A673 (cell line): ENCODE measurements around the gene MICAL2. TPM values are rescaled to one million over a fixed set of nuclear protein-coding genes. Genes with fewer than 3 reads are reported as not detected.

Experiments
- BruUV-seq: library from RNA; stranded (reverse); fragments of 400-500 nt; replicated peaks from 2 replicates; lab custom pipeline; 2021; lab: Mats Ljungman, UMichigan
- CTCF ChIA-PET: fragments of 300-600 bp; sonication (Branson Sonifier 250); formaldehyde crosslinking; loops from one replicate; lab custom pipeline; 2022; ENCODE audit warnings: antibody characterized with exemption; lab: Charles Lee
- POLR2A ChIA-PET: fragments of 300-600 bp; sonication (Branson Sonifier 250); formaldehyde crosslinking; loops from one replicate; lab custom pipeline; 2022; ENCODE audit warnings: antibody characterized with exemption; ENCODE audit not compliant: low non-redundant PET; lab: Charles Lee
- DNase-seq: peaks from one replicate; pipeline ENCODE4 v3.0.0-alpha.2; 2015; ENCODE audit warnings: low spot score
- H3K27ac ChIP-seq: fragments of 200-600 bp; sonication (generic); 2 replicates; pipeline ENCODE4 v1.5.1; 2016; ENCODE audit warnings: mixed run types, low read depth, mild to moderate bottlenecking, mixed read lengths, antibody characterized with exemption, low read length; ENCODE audit not compliant: poor library complexity, severe bottlenecking
- H3K27me3 ChIP-seq: fragments of 200-600 bp; sonication (generic); replicated peaks from 2 replicates; pipeline ENCODE4 v1.6.1; 2017; ENCODE audit warnings: mixed run types, low read depth, mild to moderate bottlenecking, mixed read lengths, antibody characterized with exemption, low read length; ENCODE audit not compliant: insufficient read depth, poor library complexity
- H3K36me3 ChIP-seq: fragments of 200-600 bp; sonication (generic); 2 replicates; pipeline ENCODE4 v1.6.1; 2016; ENCODE audit warnings: mixed run types, mild to moderate bottlenecking, mixed read lengths, antibody characterized with exemption, low read length; ENCODE audit not compliant: insufficient read depth, poor library complexity, severe bottlenecking
- H3K4me1 ChIP-seq: fragments of 200-600 bp; sonication (generic); 2 replicates; pipeline ENCODE4 v1.6.1; 2017; ENCODE audit warnings: mixed run types, mild to moderate bottlenecking, mixed read lengths, antibody characterized with exemption, low read length; ENCODE audit not compliant: insufficient read depth, poor library complexity, severe bottlenecking
- H3K4me3 ChIP-seq: fragments of 200-600 bp; sonication (generic); 2 replicates; pipeline ENCODE4 v1.5.1; 2016; ENCODE audit warnings: low read depth, mixed run types, mild to moderate bottlenecking, mixed read lengths, low read length; ENCODE audit not compliant: poor library complexity, severe bottlenecking
- H3K9me3 ChIP-seq: fragments of 200-600 bp; sonication (generic); 2 replicates; pipeline ENCODE4 v1.6.1; 2016; ENCODE audit warnings: mixed run types, low read depth, mild to moderate bottlenecking, mixed read lengths, antibody characterized with exemption, low read length; ENCODE audit not compliant: poor library complexity, severe bottlenecking
- EZH2 ChIP-seq: fragments of 200-600 bp; sonication (generic); IDR thresholded peaks from 2 replicates; pipeline ENCODE4 v1.6.1; 2017; ENCODE audit warnings: borderline replicate concordance, low read depth, mild to moderate bottlenecking, mixed read lengths, antibody characterized with exemption, low read length; ENCODE audit not compliant: poor library complexity, severe bottlenecking
- intact Hi-C: fragments of 100-400 bp; cut with micrococcal nuclease; formaldehyde crosslinking; loops from one replicate; pipeline ENCODE4 v1.10.0; 2022; ENCODE audit not compliant: unreplicated experiment
- total RNA-seq: library from RNA; stranded (reverse); gene quantifications from 2 replicates; pipeline ENCODE4 v1.2.3, GENCODE V29; 2021
- TF ChIP-seq, protein P1 (sequence below): fragments of 300-800, 200-600 bp; sonication (generic); conservative IDR thresholded peaks from 2 replicates; pipeline ENCODE4 v1.5.1; 2017; ENCODE audit warnings: low read depth, mild to moderate bottlenecking, antibody characterized with exemption, low read length, moderate library complexity, mixed read lengths

Gene MICAL2
- total RNA-seq, 1 experiment from 2014 or later, result 1.1 TPM

DNA sequence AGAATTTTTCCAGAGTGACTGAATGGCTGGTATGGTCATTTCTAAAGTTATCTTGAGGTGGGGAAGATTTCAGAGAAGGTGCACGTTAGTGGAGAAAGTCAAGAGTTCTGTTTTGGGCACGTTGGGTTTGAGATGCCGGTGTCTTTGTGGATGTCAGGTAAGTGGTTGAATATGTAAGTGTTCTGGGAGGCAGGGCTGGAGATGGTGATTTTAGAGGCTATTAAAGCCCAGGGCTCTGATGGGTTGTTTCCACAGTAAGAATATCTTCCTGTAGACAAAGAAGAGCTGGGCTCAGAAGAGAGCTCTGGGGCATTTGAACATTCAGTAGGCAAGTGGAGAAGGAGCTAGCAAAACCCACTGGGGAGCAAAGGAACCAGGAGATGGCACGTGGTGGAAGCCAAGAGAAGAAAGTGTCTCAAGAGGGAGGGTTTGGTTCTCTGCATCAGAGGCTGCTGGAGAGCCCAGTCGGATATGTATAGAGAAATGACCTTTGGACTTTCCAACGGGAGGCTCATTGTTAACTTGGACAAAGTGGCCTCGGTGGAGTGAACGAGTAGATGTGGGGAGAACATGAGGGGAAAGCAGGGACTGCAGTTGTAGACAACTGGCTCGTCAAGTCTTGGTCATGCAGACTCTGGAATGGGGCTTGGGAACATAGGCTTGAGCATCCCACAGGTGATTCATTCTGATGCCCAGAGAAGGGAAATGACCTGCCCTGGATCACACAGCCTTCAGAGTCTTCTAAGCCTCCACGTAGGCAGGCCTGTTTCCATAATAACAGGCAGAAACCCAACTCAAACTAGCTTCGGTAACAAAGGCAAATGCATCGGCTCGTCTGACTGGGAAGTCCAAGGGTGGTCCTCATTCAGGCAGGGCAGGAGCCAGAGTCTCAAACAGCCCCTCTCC is 168.6 kb downstream of the MICAL2 start:
- Histone ChIP-seq H3K36me3 (no peaks in the 10 kb centered on the region), H3K4me3 (no peak overlapping the region), H3K27me3 (no peaks in the 10 kb centered on the region), H3K27ac (no peak overlapping the region), H3K9me3 (no peaks in the 10 kb centered on the region), H3K4me1 (no peaks in the 10 kb centered on the region)
- POLR2A ChIA-PET, result no interaction called here
- BruUV-seq, result no TSS peak
- TF ChIP-seq EZH2, result no peak
- TF ChIP-seq, protein P1, sequence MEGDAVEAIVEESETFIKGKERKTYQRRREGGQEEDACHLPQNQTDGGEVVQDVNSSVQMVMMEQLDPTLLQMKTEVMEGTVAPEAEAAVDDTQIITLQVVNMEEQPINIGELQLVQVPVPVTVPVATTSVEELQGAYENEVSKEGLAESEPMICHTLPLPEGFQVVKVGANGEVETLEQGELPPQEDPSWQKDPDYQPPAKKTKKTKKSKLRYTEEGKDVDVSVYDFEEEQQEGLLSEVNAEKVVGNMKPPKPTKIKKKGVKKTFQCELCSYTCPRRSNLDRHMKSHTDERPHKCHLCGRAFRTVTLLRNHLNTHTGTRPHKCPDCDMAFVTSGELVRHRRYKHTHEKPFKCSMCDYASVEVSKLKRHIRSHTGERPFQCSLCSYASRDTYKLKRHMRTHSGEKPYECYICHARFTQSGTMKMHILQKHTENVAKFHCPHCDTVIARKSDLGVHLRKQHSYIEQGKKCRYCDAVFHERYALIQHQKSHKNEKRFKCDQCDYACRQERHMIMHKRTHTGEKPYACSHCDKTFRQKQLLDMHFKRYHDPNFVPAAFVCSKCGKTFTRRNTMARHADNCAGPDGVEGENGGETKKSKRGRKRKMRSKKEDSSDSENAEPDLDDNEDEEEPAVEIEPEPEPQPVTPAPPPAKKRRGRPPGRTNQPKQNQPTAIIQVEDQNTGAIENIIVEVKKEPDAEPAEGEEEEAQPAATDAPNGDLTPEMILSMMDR, result no peak
- CTCF ChIA-PET, result no interaction called here
- DNase-seq, result no peak
- intact Hi-C loops, result no loop called here

DNA sequence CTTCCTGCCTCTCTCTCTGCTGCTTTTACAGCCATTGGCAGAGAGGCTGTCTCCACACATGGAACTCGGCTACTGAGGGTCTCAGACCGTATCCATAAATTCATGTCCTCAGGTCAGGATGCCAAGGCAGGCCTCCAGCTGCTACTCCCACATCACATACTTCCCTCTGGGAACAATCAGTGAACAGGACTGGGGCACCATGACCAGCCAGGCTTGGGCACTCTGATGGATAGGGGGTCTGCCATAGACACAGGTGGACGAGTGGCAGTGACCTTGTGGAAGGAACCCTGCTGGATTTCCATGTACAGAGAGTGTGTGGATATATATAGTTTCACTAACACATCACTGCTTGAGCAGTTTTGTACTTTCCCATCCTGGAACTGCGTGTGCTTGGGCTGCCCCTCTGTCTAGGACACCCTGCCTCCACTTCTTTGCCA is 169.3 kb downstream of the MICAL2 start:
- BruUV-seq, result no TSS peak
- no peak for DNase-seq
- ChIA-PET POLR2A (no interaction called here), CTCF (interaction anchor here (0.5 kb wide), 1 partner anchor 37 kb away, joined by 3 read pairs; no protein-coding TSS in a partner anchor)
- intact Hi-C loops, result loop anchor here (5.0 to 10.0 kb wide), 3 partner anchors 42 to 482 kb away; no protein-coding TSS in a partner anchor
- H3K27me3 ChIP-seq, result no peaks in the 10 kb centered on the region
- H3K36me3 ChIP-seq, result no peaks in the 10 kb centered on the region
- H3K27ac ChIP-seq, result no peak overlapping the region
- TF ChIP-seq EZH2, result no peak
- TF ChIP-seq, protein P1, result no peak
- no peaks in the 10 kb centered on the region for H3K9me3 ChIP-seq
- H3K4me1 ChIP-seq, result no peaks in the 10 kb centered on the region
- no peak overlapping the region for H3K4me3 ChIP-seq

DNA sequence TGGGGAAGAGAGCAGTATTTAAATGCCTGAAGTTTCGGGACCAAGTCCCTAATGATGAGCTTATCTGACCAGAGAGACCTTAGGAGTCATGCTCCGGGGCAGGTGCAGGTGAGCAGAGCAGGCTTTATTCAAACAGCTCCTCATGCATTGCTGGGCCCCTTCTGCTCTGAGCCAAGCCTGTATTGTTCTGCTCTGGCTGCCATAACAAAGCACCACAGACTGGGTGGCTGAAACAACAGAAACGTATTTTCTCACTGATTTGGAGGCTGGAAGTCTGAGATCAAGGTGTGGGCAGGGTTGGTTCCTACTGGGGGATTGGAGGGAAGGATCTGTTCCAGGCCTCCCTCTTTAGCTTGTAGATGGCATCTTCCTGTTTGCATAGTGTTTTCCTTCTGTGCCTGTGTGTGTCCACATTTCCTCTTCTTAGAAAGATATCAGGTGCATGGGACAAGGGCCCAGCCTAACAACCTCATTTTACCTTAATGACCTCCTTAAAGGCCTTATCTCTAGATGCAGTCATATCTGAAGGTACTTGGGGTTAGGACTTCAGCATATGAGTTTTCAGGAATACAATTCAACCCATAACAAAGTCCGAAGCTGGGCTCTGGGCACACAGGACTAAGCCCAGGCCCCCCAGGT is 169.9 kb downstream of the MICAL2 start:
- ChIA-PET POLR2A (no interaction called here), CTCF (interaction anchor here (0.5 to 0.6 kb wide), 2 partner anchors 9 to 38 kb away, joined by 3 read pairs; no protein-coding TSS in a partner anchor)
- intact Hi-C loops, result loop anchor here (5.0 to 10.0 kb wide), 3 partner anchors 43 to 483 kb away; no protein-coding TSS in a partner anchor
- no peaks in the 10 kb centered on the region for H3K27me3 ChIP-seq
- TF ChIP-seq, protein P1, result no peak
- no peak for TF ChIP-seq EZH2
- no peak overlapping the region for H3K27ac ChIP-seq
- no peaks in the 10 kb centered on the region for H3K36me3 ChIP-seq
- no peaks in the 10 kb centered on the region for H3K4me1 ChIP-seq
- H3K4me3 ChIP-seq, result no peak overlapping the region
- no peaks in the 10 kb centered on the region for H3K9me3 ChIP-seq
- no peak for DNase-seq
- no TSS peak for BruUV-seq
